ENCODE results near the gene SLC9B2. TPM values are rescaled to one million over a fixed set of nuclear protein-coding genes. Genes with fewer than 3 reads are reported as not detected.

Gene SLC9B2
- total RNA-seq, 1 donor from 2014 or later, result 7.3 TPM

GRCh38 chr4:103054030-103054429 is 22.5 kb downstream of the SLC9B2 start:
- no peak overlapping the region for H3K27ac ChIP-seq (ENCODE audit: low read depth, low read length)
- H3K9ac ChIP-seq (ENCODE audit: low read depth in 1 of 3, low read length in 3 of 3), result no peak overlapping the region
- no peak overlapping the region for H3K4me3 ChIP-seq (ENCODE audit: low read length in 3 of 3)
- no peaks in the 10 kb centered on the region for H3K9me3 ChIP-seq (ENCODE audit: control insufficient read depth in 3 of 3, low read length in 3 of 3)
- H3K4me1 ChIP-seq (ENCODE audit: control insufficient read depth in 3 of 3, insufficient read depth in 3 of 3, low read length in 3 of 3), result no peaks in the 10 kb centered on the region
- H3K27me3 ChIP-seq (ENCODE audit: control insufficient read depth in 3 of 3, insufficient read depth in 3 of 3, low read length in 3 of 3), result no peaks in the 10 kb centered on the region
- no peaks in the 10 kb centered on the region for H3K36me3 ChIP-seq (ENCODE audit: control insufficient read depth in 3 of 3, insufficient read depth in 3 of 3, low read length in 3 of 3)

DNA sequence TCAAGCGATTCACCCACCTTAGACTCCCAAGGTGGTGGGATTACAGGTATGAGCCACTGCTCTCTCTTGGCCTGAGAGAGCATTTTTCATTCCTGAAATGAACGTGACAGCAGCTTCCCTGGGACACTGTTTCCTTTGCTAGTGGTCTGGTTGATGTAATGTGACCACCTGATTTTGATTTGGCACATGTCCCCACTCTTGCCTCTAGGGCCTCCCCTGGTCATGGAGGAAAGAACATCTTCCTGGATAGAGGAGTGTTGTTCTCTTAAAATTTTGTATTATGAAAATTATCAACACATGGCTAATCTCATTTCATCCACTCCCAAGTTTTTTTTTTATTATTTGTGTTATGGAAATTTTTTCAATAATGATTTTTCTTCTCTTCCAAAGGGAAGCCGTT is 23.8 kb downstream of the SLC9B2 start:
- H3K9me3 ChIP-seq (ENCODE audit: control insufficient read depth in 3 of 3, low read length in 3 of 3), result no peaks in the 10 kb centered on the region
- peaks cover 0 to 2% (median 0%) of the 10 kb centered on the region in 3 donors for H3K36me3 ChIP-seq (ENCODE audit: control insufficient read depth in 3 of 3, insufficient read depth in 3 of 3, low read length in 3 of 3)
- no peaks in the 10 kb centered on the region for H3K27me3 ChIP-seq (ENCODE audit: control insufficient read depth in 3 of 3, insufficient read depth in 3 of 3, low read length in 3 of 3)
- H3K27ac ChIP-seq (ENCODE audit: low read depth, low read length), result no peak overlapping the region
- no peak overlapping the region for H3K9ac ChIP-seq (ENCODE audit: low read depth in 1 of 3, low read length in 3 of 3)
- H3K4me3 ChIP-seq (ENCODE audit: low read length in 3 of 3), result no peak overlapping the region
- no peaks in the 10 kb centered on the region for H3K4me1 ChIP-seq (ENCODE audit: control insufficient read depth in 3 of 3, insufficient read depth in 3 of 3, low read length in 3 of 3)

- no peaks in the 10 kb centered on the region for H3K9me3 ChIP-seq (ENCODE audit: control insufficient read depth in 3 of 3, low read length in 3 of 3)
- H3K9ac ChIP-seq (ENCODE audit: low read depth in 1 of 3, low read length in 3 of 3), result no peak overlapping the region
- no peak overlapping the region for H3K27ac ChIP-seq (ENCODE audit: low read depth, low read length)
- no peak overlapping the region for H3K4me3 ChIP-seq (ENCODE audit: low read length in 3 of 3)
- no peaks in the 10 kb centered on the region for H3K4me1 ChIP-seq (ENCODE audit: control insufficient read depth in 3 of 3, insufficient read depth in 3 of 3, low read length in 3 of 3)
- no peaks in the 10 kb centered on the region for H3K27me3 ChIP-seq (ENCODE audit: control insufficient read depth in 3 of 3, insufficient read depth in 3 of 3, low read length in 3 of 3)
- peaks cover 0 to 2% (median 0%) of the 10 kb centered on the region in 3 donors for H3K36me3 ChIP-seq (ENCODE audit: control insufficient read depth in 3 of 3, insufficient read depth in 3 of 3, low read length in 3 of 3)
Observed at GRCh38 chr4:103052145-103052544, 24.4 kb downstream of the SLC9B2 start.

DNA sequence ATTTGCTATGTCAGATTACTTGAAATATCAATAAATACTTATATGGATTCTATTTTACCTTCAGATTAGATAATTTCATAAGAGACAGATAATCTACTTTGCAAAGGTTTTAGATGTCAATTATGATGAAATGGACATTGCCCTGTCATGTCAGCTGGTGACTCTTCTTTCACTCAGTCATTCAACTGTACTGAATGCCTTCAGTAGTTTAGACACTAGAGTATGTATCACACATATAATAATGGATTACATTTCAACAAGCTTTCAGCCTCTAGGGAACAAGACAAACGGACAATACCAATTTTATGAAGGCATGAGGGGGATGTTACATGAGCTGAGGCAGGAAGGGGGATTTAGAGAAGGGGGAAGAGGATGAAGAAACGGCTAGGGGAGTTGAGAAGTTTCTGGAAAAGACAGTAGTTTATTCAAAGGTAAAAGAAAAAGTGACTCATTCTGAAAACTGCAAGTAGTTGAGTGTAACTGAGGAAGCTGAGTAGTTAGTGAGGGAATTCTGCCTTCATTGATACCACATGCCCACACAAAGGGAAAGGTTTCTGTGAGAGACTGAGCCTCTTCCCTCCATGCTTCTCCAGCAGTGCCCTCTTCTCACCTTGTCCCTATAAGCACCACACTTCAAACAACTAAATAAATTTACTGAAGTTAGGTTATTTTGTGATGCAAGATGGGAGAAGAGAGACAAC is 25.7 kb downstream of the SLC9B2 start:
- no peak overlapping the region for H3K4me3 ChIP-seq (ENCODE audit: low read length in 3 of 3)

DNA sequence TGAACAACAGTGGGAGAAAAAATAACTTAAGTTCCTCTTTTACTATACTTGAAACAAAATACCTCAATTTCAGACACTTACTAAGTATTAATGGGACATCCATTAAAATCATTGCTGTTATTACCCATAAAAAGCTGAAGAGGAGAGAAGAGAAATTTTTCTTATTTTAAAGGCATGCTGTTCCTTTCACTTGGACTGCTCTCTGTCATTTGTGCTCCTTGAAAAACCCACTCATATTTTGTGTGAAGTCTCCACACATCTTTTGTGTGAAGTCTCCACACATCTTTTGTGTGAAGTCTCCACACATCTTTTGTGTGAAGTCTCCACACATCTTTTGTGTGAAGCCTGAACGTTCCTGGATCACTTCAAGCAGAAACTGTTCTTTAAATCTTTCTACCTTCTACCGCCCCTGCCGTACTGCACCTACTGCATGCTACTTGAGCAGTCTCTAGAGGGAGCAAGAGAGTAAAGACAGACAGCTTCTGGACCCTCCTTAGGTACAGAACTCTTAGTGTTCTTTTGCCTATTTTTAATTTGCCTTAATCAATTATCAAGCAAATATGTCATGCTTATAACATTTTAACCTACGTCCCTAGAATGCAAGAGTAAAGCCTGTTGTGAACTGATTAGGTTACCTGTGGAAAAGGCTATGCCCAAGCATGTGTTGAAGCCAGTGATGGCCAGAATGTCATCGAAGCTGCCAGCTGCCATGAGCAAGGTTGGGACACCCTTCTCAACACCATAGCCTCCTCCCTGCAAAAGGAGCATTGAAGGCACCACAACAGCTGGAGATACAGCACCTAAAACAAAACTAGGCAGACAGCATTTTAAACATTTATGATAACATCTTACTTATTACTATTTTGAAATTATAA is 29.9 kb downstream of the SLC9B2 start:
- H3K27me3 ChIP-seq (ENCODE audit: control insufficient read depth in 3 of 3, insufficient read depth in 3 of 3, low read length in 3 of 3), result no peaks in the 10 kb centered on the region

More for the DNA sequence above, 25.7 kb downstream of the SLC9B2 start:
- H3K36me3 ChIP-seq (ENCODE audit: control insufficient read depth in 3 of 3, insufficient read depth in 3 of 3, low read length in 3 of 3), result peaks cover 0 to 2% (median 0%) of the 10 kb centered on the region in 3 donors
- H3K27me3 ChIP-seq (ENCODE audit: control insufficient read depth in 3 of 3, insufficient read depth in 3 of 3, low read length in 3 of 3), result no peaks in the 10 kb centered on the region
- H3K4me1 ChIP-seq (ENCODE audit: control insufficient read depth in 3 of 3, insufficient read depth in 3 of 3, low read length in 3 of 3), result no peaks in the 10 kb centered on the region
- no peak overlapping the region for H3K27ac ChIP-seq (ENCODE audit: low read depth, low read length)
- no peaks in the 10 kb centered on the region for H3K9me3 ChIP-seq (ENCODE audit: control insufficient read depth in 3 of 3, low read length in 3 of 3)
- no peak overlapping the region for H3K9ac ChIP-seq (ENCODE audit: low read depth in 1 of 3, low read length in 3 of 3)

DNA sequence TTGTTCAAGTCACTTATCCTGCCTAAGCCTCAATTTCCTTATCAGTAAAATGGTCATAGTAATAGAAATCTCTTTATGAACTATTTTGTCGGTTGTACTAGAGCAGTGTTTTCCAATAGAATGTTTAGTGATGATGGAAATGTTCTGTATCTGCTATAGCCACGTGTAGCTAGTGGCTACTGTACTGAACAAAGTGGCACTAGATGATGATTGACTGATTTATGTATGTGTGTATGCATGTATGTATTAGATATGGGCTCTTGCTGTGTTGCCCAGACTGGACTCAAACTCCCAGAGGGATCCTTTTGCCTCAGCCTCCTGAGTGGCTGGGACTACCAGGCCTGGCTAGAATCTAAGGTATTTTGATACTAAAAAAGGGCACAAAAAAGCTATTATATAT is 32.4 kb downstream of the SLC9B2 start:
- Histone ChIP-seq H3K9ac (ENCODE audit: low read depth in 1 of 3, low read length in 3 of 3) (no peak overlapping the region), H3K4me3 (ENCODE audit: low read length in 3 of 3) (no peak overlapping the region), H3K27ac (ENCODE audit: low read depth, low read length) (no peak overlapping the region), H3K4me1 (ENCODE audit: control insufficient read depth in 3 of 3, insufficient read depth in 3 of 3, low read length in 3 of 3) (no peaks in the 10 kb centered on the region), H3K27me3 (ENCODE audit: control insufficient read depth in 3 of 3, insufficient read depth in 3 of 3, low read length in 3 of 3) (no peaks in the 10 kb centered on the region), H3K9me3 (ENCODE audit: control insufficient read depth in 3 of 3, low read length in 3 of 3) (no peaks in the 10 kb centered on the region), H3K36me3 (ENCODE audit: control insufficient read depth in 3 of 3, insufficient read depth in 3 of 3, low read length in 3 of 3) (peaks cover 3 to 5% (median 3%) of the 10 kb centered on the region in 3 donors)

More for the DNA sequence above, 29.9 kb downstream of the SLC9B2 start:
- Histone ChIP-seq H3K27ac (ENCODE audit: low read depth, low read length) (no peak overlapping the region), H3K9me3 (ENCODE audit: control insufficient read depth in 3 of 3, low read length in 3 of 3) (no peaks in the 10 kb centered on the region), H3K36me3 (ENCODE audit: control insufficient read depth in 3 of 3, insufficient read depth in 3 of 3, low read length in 3 of 3) (peaks cover 3 to 5% (median 3%) of the 10 kb centered on the region in 3 donors), H3K9ac (ENCODE audit: low read depth in 1 of 3, low read length in 3 of 3) (no peak overlapping the region), H3K4me1 (ENCODE audit: control insufficient read depth in 3 of 3, insufficient read depth in 3 of 3, low read length in 3 of 3) (no peaks in the 10 kb centered on the region), H3K4me3 (ENCODE audit: low read length in 3 of 3) (no peak overlapping the region)

- Histone ChIP-seq H3K9ac (ENCODE audit: low read depth in 1 of 3, low read length in 3 of 3) (no peak overlapping the region), H3K36me3 (ENCODE audit: control insufficient read depth in 3 of 3, insufficient read depth in 3 of 3, low read length in 3 of 3) (peaks cover 0 to 4% (median under 1%) of the 10 kb centered on the region in 3 donors), H3K27ac (ENCODE audit: low read depth, low read length) (no peak overlapping the region), H3K27me3 (ENCODE audit: control insufficient read depth in 3 of 3, insufficient read depth in 3 of 3, low read length in 3 of 3) (no peaks in the 10 kb centered on the region), H3K4me3 (ENCODE audit: low read length in 3 of 3) (no peak overlapping the region), H3K4me1 (ENCODE audit: control insufficient read depth in 3 of 3, insufficient read depth in 3 of 3, low read length in 3 of 3) (no peaks in the 10 kb centered on the region), H3K9me3 (ENCODE audit: control insufficient read depth in 3 of 3, low read length in 3 of 3) (no peaks in the 10 kb centered on the region)
Observed at GRCh38 chr4:103036169-103036568, 40.4 kb downstream of the SLC9B2 start.

DNA sequence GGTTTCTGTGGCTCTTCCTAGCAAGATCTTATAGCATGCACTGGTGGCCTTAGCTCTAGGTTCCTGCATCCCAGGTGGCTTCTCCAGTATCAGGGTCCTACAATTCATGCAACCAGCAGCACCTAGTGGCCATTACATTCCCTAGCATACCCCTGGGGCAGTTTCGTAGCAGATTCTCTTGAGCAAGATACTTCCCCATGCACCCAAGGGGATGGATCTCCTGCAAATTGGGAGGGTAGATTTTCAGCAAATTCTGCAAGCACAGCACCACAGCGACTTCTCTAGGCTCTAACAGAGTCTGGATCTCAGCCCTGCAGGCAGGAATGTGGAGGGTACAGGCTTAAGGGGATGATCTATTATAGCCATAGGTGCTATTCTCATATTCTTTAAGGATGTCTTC is 44.0 kb downstream of the SLC9B2 start:
- H3K4me1 ChIP-seq (ENCODE audit: control insufficient read depth in 3 of 3, insufficient read depth in 3 of 3, low read length in 3 of 3), result no peaks in the 10 kb centered on the region
- H3K4me3 ChIP-seq (ENCODE audit: low read length in 3 of 3), result no peak overlapping the region
- no peak overlapping the region for H3K9ac ChIP-seq (ENCODE audit: low read depth in 1 of 3, low read length in 3 of 3)
- H3K9me3 ChIP-seq (ENCODE audit: control insufficient read depth in 3 of 3, low read length in 3 of 3), result no peaks in the 10 kb centered on the region
- H3K27me3 ChIP-seq (ENCODE audit: control insufficient read depth in 3 of 3, insufficient read depth in 3 of 3, low read length in 3 of 3), result no peaks in the 10 kb centered on the region
- no peak overlapping the region for H3K27ac ChIP-seq (ENCODE audit: low read depth, low read length)
- H3K36me3 ChIP-seq (ENCODE audit: control insufficient read depth in 3 of 3, insufficient read depth in 3 of 3, low read length in 3 of 3), result peaks cover 0 to 9% (median 4%) of the 10 kb centered on the region in 3 donors

GRCh38 chr4:103030791-103031190 is 45.8 kb downstream of the SLC9B2 start:
- no peak overlapping the region for H3K27ac ChIP-seq (ENCODE audit: low read depth, low read length)
- no peak overlapping the region for H3K9ac ChIP-seq (ENCODE audit: low read depth in 1 of 3, low read length in 3 of 3)

GRCh38 chr4:103029300-103029699 is 47.3 kb downstream of the SLC9B2 start:
- H3K4me1 ChIP-seq (ENCODE audit: control insufficient read depth in 3 of 3, insufficient read depth in 3 of 3, low read length in 3 of 3), result no peaks in the 10 kb centered on the region
- peaks cover 0 to 9% (median 0%) of the 10 kb centered on the region in 3 donors for H3K36me3 ChIP-seq (ENCODE audit: control insufficient read depth in 3 of 3, insufficient read depth in 3 of 3, low read length in 3 of 3)
- no peak overlapping the region for H3K27ac ChIP-seq (ENCODE audit: low read depth, low read length)
- no peaks in the 10 kb centered on the region for H3K27me3 ChIP-seq (ENCODE audit: control insufficient read depth in 3 of 3, insufficient read depth in 3 of 3, low read length in 3 of 3)
- H3K9ac ChIP-seq (ENCODE audit: low read depth in 1 of 3, low read length in 3 of 3), result no peak overlapping the region
- no peak overlapping the region for H3K4me3 ChIP-seq (ENCODE audit: low read length in 3 of 3)
- no peaks in the 10 kb centered on the region for H3K9me3 ChIP-seq (ENCODE audit: control insufficient read depth in 3 of 3, low read length in 3 of 3)

More at GRCh38 chr4:103030791-103031190, 45.8 kb downstream of the SLC9B2 start:
- Histone ChIP-seq H3K4me1 (ENCODE audit: control insufficient read depth in 3 of 3, insufficient read depth in 3 of 3, low read length in 3 of 3) (no peaks in the 10 kb centered on the region), H3K4me3 (ENCODE audit: low read length in 3 of 3) (no peak overlapping the region), H3K36me3 (ENCODE audit: control insufficient read depth in 3 of 3, insufficient read depth in 3 of 3, low read length in 3 of 3) (peaks cover 0 to 9% (median 0%) of the 10 kb centered on the region in 3 donors), H3K9me3 (ENCODE audit: control insufficient read depth in 3 of 3, low read length in 3 of 3) (no peaks in the 10 kb centered on the region), H3K27me3 (ENCODE audit: control insufficient read depth in 3 of 3, insufficient read depth in 3 of 3, low read length in 3 of 3) (no peaks in the 10 kb centered on the region)

Data from skeletal muscle tissue (tissue), 4 donors.